Gastrocnemius medialis (tissue), 4 donors: ENCODE measurements around the gene TMEM143. TPM values are rescaled to one million over a fixed set of nuclear protein-coding genes. Genes with fewer than 3 reads are reported as not detected.

Experiments
- ATAC-seq, 2 donors: fragments of 150-250 bp; one replicate each; pipeline ENCODE4 v1.9.1; 2016
- DNase-seq, 2 donors: peaks; one replicate each; pipeline ENCODE4 v3.0.0-alpha.2; 2019
- H3K27ac ChIP-seq, 4 donors: fragments of 200-600 bp; sonication (generic); 1 replicate in 1 of 4; 2 replicates in 3 of 4; pipeline ENCODE4 v1.5.1; 2016 to 2018; ENCODE audit warnings: mild to moderate bottlenecking in 2 of 4, moderate library complexity in 1 of 4
- H3K27me3 ChIP-seq, 3 donors: fragments of 200-600 bp; sonication (generic) in 2 of 3; 1 replicate in 1 of 3; 2 replicates in 2 of 3; pipeline versions ENCODE4 v1.5.1 to v1.6.0; 2016 to 2019; ENCODE audit warnings: mild to moderate bottlenecking in 1 of 3, moderate library complexity in 1 of 3
- H3K36me3 ChIP-seq, 2 donors: fragments of 200-600 bp; sonication (generic) in 1 of 2; one replicate each; pipeline ENCODE4 v1.5.1; 2017 to 2018
- H3K4me1 ChIP-seq, 2 donors: fragments of 200-600 bp; sonication (generic) in 1 of 2; one replicate each; pipeline ENCODE4 v1.5.1; 2016 to 2017; ENCODE audit warnings: mild to moderate bottlenecking in 2 of 2
- H3K4me3 ChIP-seq, 4 donors: fragments of 200-600 bp; sonication (generic) in 3 of 4; 1 replicate in 1 of 4; 2 replicates in 3 of 4; pipeline ENCODE4 v1.5.1; 2016 to 2019; ENCODE audit warnings: mild to moderate bottlenecking in 2 of 4
- H3K9me3 ChIP-seq, 3 donors: fragments of 200-600 bp; sonication (generic) in 2 of 3; 1 replicate in 1 of 3; 2 replicates in 2 of 3; pipeline ENCODE4 v1.5.1; 2016 to 2019
- CTCF ChIP-seq, 5 experiments: fragments of 450-650 bp in 3 of 5; fragments of 200-600 bp in 2 of 5; sonication (generic) in 2 of 5; IDR thresholded peaks in 4 of 5; conservative IDR thresholded peaks in 1 of 5; 1 replicate in 4 of 5; 2 replicates in 1 of 5; pipeline ENCODE4 v1.5.1; 2016 to 2019; ENCODE audit warnings: antibody characterized with exemption in 5 of 5, mild to moderate bottlenecking in 3 of 5, moderate library complexity in 3 of 5
- POLR2A ChIP-seq, 2 donors: fragments of 450-650 bp; IDR thresholded peaks; one replicate each; pipeline ENCODE4 v1.6.1; 2017; ENCODE audit warnings: antibody characterized with exemption in 2 of 2, mild to moderate bottlenecking in 2 of 2, moderate library complexity in 2 of 2
- in situ Hi-C, 4 donors: fragments of 200-750 bp; cut with MboI; loops; one replicate each; pipeline versions ENCODE4 v1.15.0 to v1.8.0; 2017; ENCODE audit warnings: low sequenced_read_pairs in 4 of 4
- intact Hi-C: fragments of 100-400 bp; cut with DNase I; formaldehyde crosslinking; loops from one replicate; pipeline ENCODE4 v1.15.1; 2023; ENCODE audit warnings: low total_unique reads
- total RNA-seq, 4 donors: library from RNA; depleted of rRNA; stranded (reverse); fragments of >200 nt; gene quantifications; one replicate each; pipeline versions ENCODE4 v1.1.0 to v1.2.3, GENCODE V29; 2016

The TMEM143 gene
- total RNA-seq, 4 donors from 2014 or later = 28.8 to 42.3 (median 40.7) TPM

GRCh38 chr19:48397263-48398101, 33.7 kb upstream of the TMEM143 start:
- in situ Hi-C loops (no loop called here), intact Hi-C loops (no loop called here)
- Histone ChIP-seq H3K4me1 (peaks cover 0 to 16% of the 10 kb centered on the region in 2 donors), H3K9me3 (no peaks in the 10 kb centered on the region), H3K27ac (no peak overlapping the region), H3K27me3 (peaks cover 54 to 65% (median 57%) of the 10 kb centered on the region in 3 donors), H3K4me3 (peak overlapping the region in 2 of 4 donors; percentile 26 to 39), H3K36me3 (no peaks in the 10 kb centered on the region)
- TF ChIP-seq POLR2A (IDR thresholded peaks at IDR 0.05) = no peak
- TF ChIP-seq CTCF (IDR thresholded peaks at IDR 0.05 in 4 of 5, conservative IDR thresholded peaks at IDR 0.05 in 1 of 5) = no peak
- ATAC-seq (no peak), DNase-seq (no peak)

- no peaks in the 10 kb centered on the region for H3K9me3 ChIP-seq
- intact Hi-C loops = no loop called here
- TF ChIP-seq POLR2A (IDR thresholded peaks at IDR 0.05) (no peak), CTCF (IDR thresholded peaks at IDR 0.05 in 4 of 5, conservative IDR thresholded peaks at IDR 0.05 in 1 of 5) (no peak)
- no peak for DNase-seq
- H3K4me1 ChIP-seq = peaks cover 0 to 16% of the 10 kb centered on the region in 2 donors
- in situ Hi-C loops = no loop called here
- no peak overlapping the region for H3K27ac ChIP-seq
- H3K36me3 ChIP-seq = no peaks in the 10 kb centered on the region
- no peak for ATAC-seq
- peaks cover 54 to 67% (median 59%) of the 10 kb centered on the region in 3 donors for H3K27me3 ChIP-seq
- no peak overlapping the region for H3K4me3 ChIP-seq
Observed at GRCh38 chr19:48396824-48397176, 33.1 kb upstream of the TMEM143 start.

GRCh38 chr19:48396016-48396823, 32.5 kb upstream of the TMEM143 start:
- Histone ChIP-seq H3K27me3 (peaks cover 54 to 67% (median 59%) of the 10 kb centered on the region in 3 donors), H3K4me1 (peaks cover 0 to 16% of the 10 kb centered on the region in 2 donors), H3K27ac (no peak overlapping the region), H3K36me3 (no peaks in the 10 kb centered on the region), H3K4me3 (no peak overlapping the region), H3K9me3 (no peaks in the 10 kb centered on the region)
- TF ChIP-seq POLR2A (IDR thresholded peaks at IDR 0.05) = no peak
- TF ChIP-seq CTCF (IDR thresholded peaks at IDR 0.05 in 4 of 5, conservative IDR thresholded peaks at IDR 0.05 in 1 of 5) = no peak
- intact Hi-C loops = no loop called here
- ATAC-seq = no peak
- no peak for DNase-seq
- in situ Hi-C loops = no loop called here

GRCh38 chr19:48395499-48395898, 31.8 kb upstream of the TMEM143 start:
- Histone ChIP-seq H3K9me3 (no peaks in the 10 kb centered on the region), H3K4me1 (peaks cover 0 to 16% of the 10 kb centered on the region in 2 donors), H3K27me3 (peaks cover 54 to 67% (median 59%) of the 10 kb centered on the region in 3 donors), H3K36me3 (no peaks in the 10 kb centered on the region), H3K27ac (no peak overlapping the region), H3K4me3 (no peak overlapping the region)
- ATAC-seq (no peak), DNase-seq (no peak)
- intact Hi-C loops = no loop called here
- no peak for TF ChIP-seq CTCF (IDR thresholded peaks at IDR 0.05 in 4 of 5, conservative IDR thresholded peaks at IDR 0.05 in 1 of 5)
- no peak for TF ChIP-seq POLR2A (IDR thresholded peaks at IDR 0.05)
- in situ Hi-C loops = no loop called here
